ENCODE data around the gene ITGAD.

ITGAD gene

GRCh38 chr16:31365131-31365865 is 27.8 kb upstream of the ITGAD start:
- DNase-seq (ENCODE audit: low spot score) = no peak

GRCh38 chr16:31367853-31368252 is 25.3 kb upstream of the ITGAD start:
- DNase-seq (ENCODE audit: low spot score) = no peak

GRCh38 chr16:31371008-31371407 is 22.1 kb upstream of the ITGAD start:
- DNase-seq (ENCODE audit: low spot score) = no peak

- no peak for DNase-seq (ENCODE audit: low spot score)
These were observed 21.3 kb upstream of the ITGAD start for GRCh38 chr16:31371619-31372484.

- no peak for DNase-seq (ENCODE audit: low spot score)
These were observed 19.9 kb upstream of the ITGAD start for GRCh38 chr16:31373235-31373634.

- DNase-seq (ENCODE audit: low spot score) = no peak
These were observed 17.9 kb upstream of the ITGAD start for GRCh38 chr16:31375231-31375630.

- no peak for DNase-seq (ENCODE audit: low spot score)
These were observed 16.4 kb upstream of the ITGAD start for GRCh38 chr16:31376705-31377104.

GRCh38 chr16:31377210-31377903 is 15.8 kb upstream of the ITGAD start:
- DNase-seq (ENCODE audit: low spot score) = no peak

GRCh38 chr16:31380201-31380600 is 12.9 kb upstream of the ITGAD start:
- no peak for DNase-seq (ENCODE audit: low spot score)

GRCh38 chr16:31382485-31383161 is 10.5 kb upstream of the ITGAD start:
- peak; percentile 67 for DNase-seq (ENCODE audit: low spot score)

- no peak for DNase-seq (ENCODE audit: low spot score)
These were observed 7.5 kb upstream of the ITGAD start for GRCh38 chr16:31385680-31386079.

GRCh38 chr16:31386157-31386984 is 6.8 kb upstream of the ITGAD start:
- DNase-seq (ENCODE audit: low spot score) = peak; percentile 61

GRCh38 chr16:31388535-31388934 is 4.6 kb upstream of the ITGAD start:
- no peak for DNase-seq (ENCODE audit: low spot score)

GRCh38 chr16:31390504-31391041 is 2.6 kb upstream of the ITGAD start:
- no peak for DNase-seq (ENCODE audit: low spot score)

- no peak for DNase-seq (ENCODE audit: low spot score)
These were observed 2.5 kb downstream of the ITGAD start for GRCh38 chr16:31395647-31396046.

GRCh38 chr16:31397096-31397660 is 4.0 kb downstream of the ITGAD start:
- DNase-seq (ENCODE audit: low spot score) = no peak

GRCh38 chr16:31397701-31398100 is 4.6 kb downstream of the ITGAD start:
- DNase-seq (ENCODE audit: low spot score) = no peak

- no peak for DNase-seq (ENCODE audit: low spot score)
These were observed 7.1 kb downstream of the ITGAD start for GRCh38 chr16:31400191-31400590.

- no peak for DNase-seq (ENCODE audit: low spot score)
These were observed 8.3 kb downstream of the ITGAD start for GRCh38 chr16:31401436-31401835.

- no peak for DNase-seq (ENCODE audit: low spot score)
These were observed 9.6 kb downstream of the ITGAD start for GRCh38 chr16:31402687-31403086.
